Measurements from ENCODE around the gene PCMTD2. TPM values are rescaled to one million over a fixed set of nuclear protein-coding genes. Genes with fewer than 3 reads are reported as not detected.

Gene PCMTD2
- total RNA-seq, 1 experiment from 2014 or later, result 42.4 TPM

DNA sequence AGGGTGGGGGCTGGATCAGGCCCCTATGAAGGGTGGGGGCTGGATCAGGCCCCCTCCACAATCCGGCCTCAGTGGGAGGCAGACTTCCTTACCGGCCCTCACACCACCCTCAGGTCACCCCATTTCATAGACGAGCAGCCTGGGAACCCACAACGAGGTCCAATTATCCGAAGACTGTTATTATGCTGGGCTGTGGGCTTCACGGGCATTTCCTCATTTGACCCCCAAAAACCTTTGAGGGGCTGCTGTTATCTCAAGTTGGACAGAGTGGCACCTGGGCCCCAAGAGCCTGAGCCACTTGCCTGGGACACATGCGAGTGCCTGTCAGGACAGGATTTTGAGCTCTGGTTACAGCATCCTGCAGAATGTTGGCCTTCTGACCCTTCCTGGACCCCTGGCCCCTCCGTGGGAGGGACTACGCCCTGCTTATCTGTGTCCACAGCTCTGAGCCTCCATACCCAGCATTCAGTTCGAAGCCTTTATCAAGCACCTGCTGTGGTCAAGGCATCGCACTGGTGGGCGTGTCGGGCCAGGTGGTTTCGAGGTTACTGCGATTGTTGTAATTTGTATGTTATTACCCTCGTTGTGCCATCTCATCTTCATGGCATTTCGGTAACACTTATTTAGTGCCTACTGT is 34.5 kb upstream of the PCMTD2 start:
- DNase-seq, result no peak
- Histone ChIP-seq H3K36me3 (no peaks in the 10 kb centered on the region), H3K9me3 (no peaks in the 10 kb centered on the region), H3K4me3 (no peak overlapping the region), H3K27me3 (no peaks in the 10 kb centered on the region)

DNA sequence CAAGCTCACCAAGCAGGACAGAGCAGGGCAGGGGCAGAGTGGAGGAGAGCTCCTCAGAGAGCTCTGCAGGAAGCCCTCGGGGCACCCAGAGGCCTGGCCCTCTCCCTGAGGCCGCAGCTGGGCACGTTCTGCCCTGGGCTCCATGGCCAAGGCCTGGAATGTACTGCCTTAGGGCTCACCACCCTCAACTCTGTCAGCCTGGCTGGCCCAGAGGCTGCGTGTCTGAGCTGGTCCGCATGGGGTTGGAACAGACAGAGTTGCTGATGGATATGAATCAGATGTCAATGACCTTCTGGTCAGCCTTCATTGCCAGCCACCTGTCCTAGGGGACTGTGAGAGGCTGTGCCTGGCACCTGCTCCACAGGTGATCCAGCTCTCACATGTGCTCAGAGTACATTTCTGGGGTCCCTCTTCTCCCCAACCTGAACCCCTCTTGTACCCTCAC is 33.2 kb upstream of the PCMTD2 start:
- Histone ChIP-seq H3K4me3 (no peak overlapping the region), H3K36me3 (no peaks in the 10 kb centered on the region), H3K27me3 (no peaks in the 10 kb centered on the region), H3K9me3 (no peaks in the 10 kb centered on the region)
- DNase-seq, result peak; percentile 93

DNA sequence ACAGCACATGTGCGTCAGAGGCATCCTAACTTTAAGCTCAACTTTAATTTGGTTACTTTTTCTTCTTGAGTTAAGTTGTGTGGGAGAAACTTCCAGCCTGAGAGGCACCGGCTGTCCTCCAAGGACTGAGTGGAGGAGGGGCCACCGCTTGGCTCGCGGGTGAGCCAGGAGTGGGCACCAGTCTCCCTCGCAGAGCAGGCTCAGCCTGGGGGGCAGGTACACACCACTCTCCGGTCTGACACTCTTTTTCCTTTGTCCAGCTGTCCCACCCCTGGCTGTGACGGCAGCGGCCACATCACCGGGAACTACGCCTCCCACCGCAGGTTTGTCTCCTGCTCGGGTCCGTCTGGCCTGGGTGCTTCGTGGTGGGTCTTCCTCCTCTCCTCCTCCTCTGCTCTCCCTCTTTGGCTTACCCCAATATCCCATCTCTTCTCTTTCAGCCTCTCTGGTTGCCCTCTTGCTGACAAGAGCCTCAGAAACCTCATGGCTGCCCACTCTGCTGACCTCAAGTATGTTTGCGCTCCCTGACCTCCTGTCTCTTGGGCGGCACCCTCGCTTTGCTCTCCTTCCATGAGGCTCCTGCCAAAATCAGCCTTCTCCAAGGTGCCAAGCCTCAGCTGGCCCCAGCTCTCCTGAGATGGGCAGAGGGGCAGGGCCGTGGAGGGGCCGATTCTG is 32.6 kb upstream of the PCMTD2 start:
- DNase-seq, result no peak
- H3K36me3 ChIP-seq, result no peaks in the 10 kb centered on the region

DNA sequence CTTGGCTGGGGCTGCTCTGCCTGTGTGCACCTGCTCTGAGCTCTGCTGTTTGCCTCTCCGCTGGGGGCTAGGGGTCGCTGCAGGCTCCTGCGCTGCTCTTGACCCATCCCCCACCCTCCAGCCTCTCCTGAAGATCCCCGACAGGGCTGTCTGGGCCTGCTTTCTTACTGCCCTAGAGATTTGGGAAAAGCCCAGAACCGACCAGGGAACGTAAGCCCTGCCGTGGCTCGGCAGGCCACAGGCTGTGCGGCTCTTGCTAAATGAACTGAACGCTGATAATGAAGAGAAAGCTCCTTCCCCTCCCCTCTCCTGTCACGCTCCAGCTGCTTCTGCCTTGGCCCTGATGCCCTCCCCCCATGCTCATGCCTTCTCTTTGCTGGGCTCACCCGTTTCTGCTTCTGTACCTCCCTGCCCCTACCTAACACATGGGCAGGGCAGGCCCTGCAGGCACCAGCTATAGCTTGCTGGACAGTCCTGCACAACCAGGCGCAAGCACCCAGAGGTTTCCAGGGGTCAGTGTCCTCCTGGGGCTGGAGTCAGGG is 32.0 kb upstream of the PCMTD2 start:
- no peak overlapping the region for H3K4me3 ChIP-seq
- DNase-seq, result no peak

More for the DNA sequence above, 32.6 kb upstream of the PCMTD2 start:
- Histone ChIP-seq H3K9me3 (no peaks in the 10 kb centered on the region), H3K4me3 (no peak overlapping the region), H3K27me3 (no peaks in the 10 kb centered on the region)

DNA sequence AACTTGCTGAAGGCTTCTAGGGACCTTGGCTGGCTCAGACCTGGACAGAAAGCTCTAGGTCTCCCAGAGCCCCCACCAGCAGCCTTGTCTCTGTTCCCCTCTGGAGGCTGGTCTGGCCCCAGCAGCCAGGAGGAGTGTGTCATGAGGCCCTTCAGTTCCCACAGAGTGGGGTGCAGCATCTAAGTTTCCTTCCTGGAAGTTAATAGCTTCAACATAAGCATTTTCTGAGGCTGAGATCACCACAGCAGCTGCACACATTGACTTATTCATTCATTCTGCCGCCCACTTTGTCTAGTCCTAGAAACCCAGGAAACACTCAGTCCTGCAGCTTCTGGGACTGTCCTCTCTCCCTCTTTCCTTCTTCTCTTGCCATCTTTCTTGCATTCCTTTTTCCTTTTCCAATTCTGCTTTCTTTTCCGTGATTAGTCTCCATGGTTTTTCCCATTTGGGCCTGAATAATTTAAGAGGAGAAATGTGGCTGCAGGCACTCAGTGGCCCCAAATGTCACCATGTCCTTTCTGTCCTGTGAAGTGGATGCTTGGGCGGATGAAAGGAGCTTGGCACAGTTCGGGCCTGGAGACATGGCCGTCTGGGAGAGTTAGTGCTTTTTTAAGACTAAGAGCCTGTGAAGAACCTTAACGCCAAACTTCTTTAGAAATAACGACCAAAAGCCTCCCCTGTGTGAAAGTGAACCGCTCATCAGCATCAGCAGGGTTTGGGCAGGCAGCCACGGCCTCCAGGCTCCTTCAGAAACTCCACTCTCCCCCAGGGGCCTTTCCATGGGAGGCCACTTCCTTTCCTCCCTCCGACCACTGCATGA is 31.0 kb upstream of the PCMTD2 start:
- no peaks in the 10 kb centered on the region for H3K36me3 ChIP-seq
- H3K9me3 ChIP-seq, result no peaks in the 10 kb centered on the region
- H3K4me3 ChIP-seq, result no peak overlapping the region
- no peaks in the 10 kb centered on the region for H3K27me3 ChIP-seq
- peak; percentile 86 for DNase-seq

More for the DNA sequence above, 32.0 kb upstream of the PCMTD2 start:
- Histone ChIP-seq H3K9me3 (no peaks in the 10 kb centered on the region), H3K27me3 (no peaks in the 10 kb centered on the region), H3K36me3 (no peaks in the 10 kb centered on the region)

DNA sequence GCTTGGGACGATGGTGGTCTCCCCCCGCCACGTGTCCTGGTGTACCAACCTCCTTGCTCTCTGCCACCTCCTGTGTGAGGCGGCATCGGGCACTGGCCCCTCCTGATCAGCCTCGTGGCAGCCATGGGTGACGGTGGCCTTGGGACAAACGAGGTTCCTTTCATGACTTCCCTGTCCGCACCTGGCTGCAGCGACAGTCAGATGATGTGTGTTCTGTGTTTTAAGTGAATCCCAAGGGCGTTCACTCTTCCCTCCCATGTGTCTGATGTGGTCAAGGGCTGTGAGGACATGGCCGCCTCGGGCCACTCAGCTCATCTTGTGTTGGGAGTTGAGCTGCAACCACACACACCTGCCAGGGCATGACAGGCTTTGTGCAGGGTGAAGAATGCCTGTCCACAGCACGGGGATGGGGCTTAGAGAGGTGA is 30.4 kb upstream of the PCMTD2 start:
- H3K4me3 ChIP-seq, result no peak overlapping the region
- no peak for DNase-seq
- H3K36me3 ChIP-seq, result no peaks in the 10 kb centered on the region
- H3K9me3 ChIP-seq, result no peaks in the 10 kb centered on the region
- H3K27me3 ChIP-seq, result no peaks in the 10 kb centered on the region

DNA sequence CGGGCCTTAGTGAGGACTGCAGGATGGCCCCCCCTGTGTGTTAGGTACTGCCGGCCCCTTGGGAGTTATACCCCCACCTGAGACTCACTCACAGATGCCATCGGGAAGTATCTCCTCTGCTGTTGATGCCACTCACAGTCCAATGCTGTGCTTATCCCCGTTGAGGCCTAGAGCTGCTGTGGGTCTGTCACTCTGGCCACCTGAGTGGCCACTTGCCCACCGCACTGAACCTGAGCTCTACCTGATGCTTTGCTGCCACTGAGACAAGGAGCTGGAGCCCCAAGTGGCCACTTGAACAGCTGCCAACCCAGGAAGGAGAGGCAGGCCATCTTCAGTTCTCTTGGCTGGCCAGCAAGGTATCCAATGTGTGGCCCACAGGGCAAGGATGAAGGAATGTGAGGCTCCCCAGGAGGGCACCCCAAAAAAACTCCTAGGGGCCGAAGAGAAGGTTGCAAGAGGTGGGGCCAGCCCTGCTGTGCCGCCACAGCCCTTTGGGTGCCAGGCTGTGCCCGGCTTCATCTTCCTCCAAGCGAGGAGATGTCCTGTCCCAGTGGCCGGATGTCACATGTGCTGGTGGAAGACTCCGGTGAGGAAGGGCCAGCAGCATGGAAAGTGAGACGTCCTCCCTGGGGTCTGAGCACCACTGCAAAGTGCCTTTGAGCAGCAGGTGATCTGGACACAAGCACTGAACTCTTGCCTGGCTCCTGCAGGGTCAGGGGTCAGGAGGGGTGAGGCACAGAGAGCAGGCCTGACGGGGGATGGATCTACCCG is 29.5 kb upstream of the PCMTD2 start:
- no peak overlapping the region for H3K4me3 ChIP-seq
- H3K27me3 ChIP-seq, result no peaks in the 10 kb centered on the region
- DNase-seq, result no peak
- H3K9me3 ChIP-seq, result no peaks in the 10 kb centered on the region
- no peaks in the 10 kb centered on the region for H3K36me3 ChIP-seq

DNA sequence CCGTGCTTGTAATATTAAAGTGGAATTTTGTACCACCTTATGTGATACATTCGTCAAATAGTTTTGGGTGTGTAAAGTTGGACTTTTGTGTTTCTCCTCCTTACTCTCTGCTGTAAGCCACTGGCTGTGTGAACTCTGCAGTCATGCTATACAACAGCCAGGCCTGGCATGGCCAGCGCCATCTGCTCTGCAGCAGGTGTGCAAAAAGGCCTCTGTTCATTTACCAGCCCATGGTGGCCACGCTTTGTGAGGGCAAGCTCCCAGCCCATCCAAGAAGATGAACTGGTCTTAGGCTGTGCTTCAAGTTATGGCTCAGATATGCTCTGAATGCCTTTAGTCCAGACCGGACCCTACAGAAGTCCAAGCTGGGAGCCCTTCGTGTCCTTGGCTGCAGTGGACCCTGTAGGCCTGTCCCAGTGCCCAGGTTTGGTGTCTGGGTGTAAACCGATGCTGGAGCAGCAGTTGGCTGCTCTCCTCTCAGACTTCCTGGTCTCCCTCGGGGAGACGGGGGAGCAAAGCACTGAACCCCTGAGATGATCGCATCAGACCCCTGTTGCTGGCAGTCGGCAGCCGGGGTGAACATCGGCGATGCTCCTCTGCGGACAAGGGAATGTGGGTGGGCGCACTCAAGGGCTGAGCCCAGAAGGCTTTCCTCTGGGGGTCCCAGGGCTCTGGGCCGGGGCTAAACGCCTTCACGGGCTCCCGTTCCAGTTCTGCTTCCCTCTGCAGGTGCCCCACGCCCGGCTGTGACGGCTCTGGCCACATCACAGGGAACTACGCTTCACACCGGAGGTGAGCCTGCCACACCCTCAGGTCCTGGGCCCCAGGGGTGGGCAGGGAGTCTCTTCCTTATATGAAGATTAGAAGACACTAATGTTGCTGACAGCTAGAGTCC is 28.6 kb upstream of the PCMTD2 start:
- H3K4me3 ChIP-seq, result no peak overlapping the region
- H3K27me3 ChIP-seq, result no peaks in the 10 kb centered on the region
- no peaks in the 10 kb centered on the region for H3K36me3 ChIP-seq
- no peak for DNase-seq
- H3K9me3 ChIP-seq, result no peaks in the 10 kb centered on the region

DNA sequence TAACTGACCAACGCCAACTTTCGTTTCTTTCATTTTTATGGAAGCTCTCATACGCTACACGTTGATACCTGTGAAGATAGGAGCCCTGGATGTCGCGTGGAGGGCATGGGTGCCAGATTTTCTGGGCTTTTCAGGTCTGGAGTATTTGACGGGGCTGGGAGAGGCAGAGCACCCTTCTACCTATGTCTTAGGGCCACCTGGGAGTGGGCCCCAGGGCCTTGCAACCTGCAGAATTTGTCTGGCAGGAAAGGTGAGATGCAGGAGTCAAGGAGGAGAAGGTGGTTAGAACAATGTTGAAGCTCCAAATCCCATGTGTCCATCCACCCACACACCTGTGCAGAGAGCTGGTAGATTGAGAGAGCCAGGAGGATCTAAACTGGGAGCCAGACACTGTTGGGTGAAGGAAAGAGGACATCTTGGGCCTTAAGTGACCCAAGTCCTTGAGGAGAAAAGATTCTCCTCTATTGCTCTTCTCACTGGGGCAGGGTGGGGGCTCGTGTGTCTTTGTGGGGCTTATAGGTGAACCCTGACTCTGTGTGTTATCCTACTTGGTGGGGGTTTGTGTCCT is 27.4 kb upstream of the PCMTD2 start:
- Histone ChIP-seq H3K27me3 (no peaks in the 10 kb centered on the region), H3K9me3 (no peaks in the 10 kb centered on the region), H3K36me3 (no peaks in the 10 kb centered on the region), H3K4me3 (no peak overlapping the region)
- no peak for DNase-seq

DNA sequence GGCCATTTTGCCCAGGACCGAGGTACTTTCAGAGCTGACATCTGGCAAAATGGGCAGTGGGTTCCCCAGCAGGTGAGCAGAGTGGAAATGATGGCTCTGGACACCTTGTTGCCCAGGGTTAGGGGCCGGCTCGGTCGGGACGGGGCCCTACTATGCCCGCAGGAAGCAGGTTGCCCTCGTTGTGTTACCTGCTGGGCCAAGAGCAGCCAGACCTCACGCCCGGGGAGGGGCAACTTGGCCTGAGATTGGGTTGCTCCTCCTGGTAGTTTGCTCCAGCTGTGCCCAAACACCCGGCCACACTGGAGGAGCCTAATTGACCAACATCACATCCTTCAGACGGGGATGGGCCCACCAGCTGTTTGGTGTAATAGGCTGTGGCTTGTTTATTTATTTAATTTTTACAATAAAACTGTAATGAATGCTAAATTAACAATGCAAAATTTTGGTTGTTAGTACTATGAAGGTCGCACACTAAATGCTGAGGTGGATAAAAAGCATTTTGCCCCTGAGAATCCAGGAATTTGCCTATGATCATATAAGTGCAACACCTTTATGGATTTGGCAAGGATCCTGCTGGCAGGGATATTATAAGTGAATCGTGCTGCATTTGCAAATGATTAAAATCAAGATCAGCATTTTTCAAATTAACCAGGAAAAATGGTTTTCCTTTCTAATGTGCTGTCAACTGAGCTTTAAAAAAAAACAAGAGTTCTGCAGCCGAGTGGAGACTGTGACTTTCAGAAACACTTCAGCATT is 26.6 kb upstream of the PCMTD2 start:
- Histone ChIP-seq H3K27me3 (no peaks in the 10 kb centered on the region), H3K4me3 (no peak overlapping the region), H3K36me3 (no peaks in the 10 kb centered on the region), H3K9me3 (no peaks in the 10 kb centered on the region)
- no peak for DNase-seq

DNA sequence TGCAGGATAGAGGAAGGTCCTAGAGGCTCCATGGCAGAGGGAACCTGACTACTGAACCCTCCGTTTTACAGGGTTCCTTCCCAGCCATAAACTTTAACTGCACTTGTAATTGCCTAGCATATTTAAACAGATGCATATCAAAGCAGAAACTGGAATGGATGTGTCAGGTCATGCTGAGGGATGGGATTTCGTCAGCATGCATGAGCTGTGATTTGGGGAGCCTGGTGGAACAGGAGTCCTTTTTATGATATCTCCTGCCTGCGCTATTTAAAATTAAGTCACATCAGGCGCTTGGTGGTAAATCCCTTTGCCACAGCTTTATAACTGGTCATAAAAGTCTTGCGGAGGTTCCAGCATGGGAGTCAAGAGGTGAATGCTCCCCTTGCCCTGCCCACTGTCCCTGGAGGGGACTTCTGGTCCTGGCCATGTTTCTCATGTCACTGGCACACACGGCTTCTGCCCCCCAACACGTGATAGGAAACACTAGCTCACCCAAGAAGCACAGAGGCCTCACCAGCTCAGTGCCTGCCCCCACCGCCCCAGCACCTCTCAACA is 26.0 kb upstream of the PCMTD2 start:
- Histone ChIP-seq H3K9me3 (no peaks in the 10 kb centered on the region), H3K27me3 (no peaks in the 10 kb centered on the region), H3K4me3 (no peak overlapping the region), H3K36me3 (no peaks in the 10 kb centered on the region)
- DNase-seq, result no peak

DNA sequence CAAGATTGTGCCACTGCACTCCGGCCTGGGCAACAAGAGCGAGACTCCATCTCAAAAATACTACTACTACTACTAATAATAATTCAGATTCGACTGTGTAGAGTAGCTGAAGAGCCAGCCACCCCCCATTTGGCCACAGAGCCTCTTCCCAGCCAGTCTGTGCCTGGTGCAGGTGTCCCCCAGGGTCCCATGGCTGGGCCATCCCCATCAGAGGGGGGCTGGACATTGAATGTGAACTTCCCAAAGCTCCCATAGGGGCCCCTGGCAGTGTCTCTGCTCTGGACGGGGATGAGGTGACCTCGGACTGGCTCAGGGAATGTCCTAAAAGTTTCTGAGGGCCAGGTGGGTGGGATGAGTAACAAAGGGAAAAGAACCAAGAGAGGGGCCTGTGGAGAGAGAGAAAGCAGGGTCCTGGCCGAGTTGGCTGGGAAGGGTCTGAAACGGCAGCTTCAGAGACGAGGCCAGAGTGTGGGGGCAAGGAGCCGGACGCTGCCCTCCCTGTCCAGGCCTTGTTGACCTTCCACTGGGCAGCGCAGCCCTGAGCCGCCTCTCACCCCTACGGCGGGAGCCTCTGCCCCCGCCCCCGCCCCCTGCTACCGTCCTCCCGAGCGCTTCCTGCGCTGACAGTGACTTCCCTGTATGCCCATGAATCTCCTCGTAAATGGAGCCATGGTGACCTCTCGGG is 24.9 kb upstream of the PCMTD2 start:
- DNase-seq, result no peak
- Histone ChIP-seq H3K9me3 (no peaks in the 10 kb centered on the region), H3K27me3 (no peaks in the 10 kb centered on the region), H3K36me3 (no peaks in the 10 kb centered on the region), H3K4me3 (no peak overlapping the region)

DNA sequence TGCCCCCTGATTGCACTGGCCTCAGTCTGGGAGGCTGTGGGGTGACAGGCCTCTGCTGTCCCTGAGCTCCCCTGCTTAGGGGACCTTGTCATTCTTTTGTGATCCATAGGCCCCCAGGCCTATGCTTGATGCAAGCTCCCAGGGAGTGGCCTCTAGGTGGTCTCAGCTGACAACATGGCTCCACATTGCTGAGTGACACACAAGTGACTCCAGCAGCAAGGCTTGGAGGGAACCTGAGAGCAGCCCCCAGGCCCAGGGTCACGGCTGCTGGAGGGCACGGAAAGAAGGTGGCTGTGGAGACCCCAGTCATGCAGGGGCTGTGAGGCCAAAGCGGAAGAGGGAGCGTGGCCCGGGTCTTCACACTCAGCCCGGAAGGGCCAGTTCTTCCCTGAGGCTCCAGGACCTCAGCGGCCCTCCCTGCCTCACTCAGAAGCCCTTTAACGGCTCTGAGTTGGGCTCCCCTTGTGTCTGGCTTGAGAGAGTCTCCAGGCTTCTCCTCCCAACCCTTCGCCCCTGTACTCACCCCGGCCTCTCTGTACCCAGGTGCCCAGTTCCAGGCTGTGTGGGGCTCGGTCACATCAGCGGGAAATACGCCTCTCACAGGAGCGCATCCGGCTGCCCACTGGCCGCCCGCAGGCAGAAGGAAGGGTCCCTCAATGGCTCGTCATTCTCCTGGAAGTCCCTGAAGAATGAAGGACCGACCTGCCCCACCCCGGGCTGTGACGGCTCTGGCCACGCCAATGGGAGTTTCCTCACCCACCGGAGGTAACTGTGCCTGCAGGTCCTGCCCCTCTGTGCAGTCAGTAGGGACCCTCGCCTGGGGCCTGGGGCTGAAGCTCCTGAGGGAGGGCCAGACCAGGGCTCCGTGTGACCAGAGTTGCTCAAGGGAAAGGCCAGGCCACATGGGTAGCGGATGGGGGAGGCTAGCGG is 23.7 kb upstream of the PCMTD2 start:
- Histone ChIP-seq H3K4me3 (no peak overlapping the region), H3K27me3 (no peaks in the 10 kb centered on the region), H3K36me3 (no peaks in the 10 kb centered on the region), H3K9me3 (no peaks in the 10 kb centered on the region)
- DNase-seq, result no peak
